Gastrocnemius medialis (tissue), 4 donors: ENCODE results near the gene KRT10.

ENCODE experiments used
- POLR2A ChIP-seq, 2 donors: fragments of 450-650 bp; IDR thresholded peaks; one replicate each; pipeline ENCODE4 v1.6.1; 2017; ENCODE audit warnings: antibody characterized with exemption in 2 of 2, mild to moderate bottlenecking in 2 of 2, moderate library complexity in 2 of 2
- TF ChIP-seq, protein P1 (sequence below), 5 experiments: fragments of 450-650 bp in 3 of 5; fragments of 200-600 bp in 2 of 5; sonication (generic) in 2 of 5; IDR thresholded peaks in 4 of 5; conservative IDR thresholded peaks in 1 of 5; 1 replicate in 4 of 5; 2 replicates in 1 of 5; pipeline ENCODE4 v1.5.1; 2016 to 2019; ENCODE audit warnings: antibody characterized with exemption in 5 of 5, mild to moderate bottlenecking in 3 of 5, moderate library complexity in 3 of 5

DNA sequence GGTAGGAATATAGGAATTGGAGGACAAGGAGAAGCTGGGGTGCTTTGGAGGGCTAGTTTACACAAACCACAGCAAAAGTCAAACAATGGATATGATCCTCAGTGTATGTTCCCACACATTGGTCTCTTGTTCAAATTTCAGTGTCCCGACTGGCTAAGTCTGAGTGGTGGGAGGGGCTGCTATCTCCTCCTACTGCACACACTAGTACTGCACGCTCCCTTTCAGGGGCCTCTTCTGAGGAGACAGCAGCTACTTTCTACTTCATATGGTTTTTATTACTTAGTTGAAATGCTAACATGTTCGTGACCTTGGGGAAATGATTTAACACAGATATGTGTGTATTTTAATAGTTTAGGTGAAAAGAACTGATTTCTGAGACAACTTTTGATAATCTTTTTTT is 18.8 kb upstream of the KRT10 start:
- no peak for TF ChIP-seq POLR2A (IDR thresholded peaks at IDR 0.05)
- TF ChIP-seq, protein P1, sequence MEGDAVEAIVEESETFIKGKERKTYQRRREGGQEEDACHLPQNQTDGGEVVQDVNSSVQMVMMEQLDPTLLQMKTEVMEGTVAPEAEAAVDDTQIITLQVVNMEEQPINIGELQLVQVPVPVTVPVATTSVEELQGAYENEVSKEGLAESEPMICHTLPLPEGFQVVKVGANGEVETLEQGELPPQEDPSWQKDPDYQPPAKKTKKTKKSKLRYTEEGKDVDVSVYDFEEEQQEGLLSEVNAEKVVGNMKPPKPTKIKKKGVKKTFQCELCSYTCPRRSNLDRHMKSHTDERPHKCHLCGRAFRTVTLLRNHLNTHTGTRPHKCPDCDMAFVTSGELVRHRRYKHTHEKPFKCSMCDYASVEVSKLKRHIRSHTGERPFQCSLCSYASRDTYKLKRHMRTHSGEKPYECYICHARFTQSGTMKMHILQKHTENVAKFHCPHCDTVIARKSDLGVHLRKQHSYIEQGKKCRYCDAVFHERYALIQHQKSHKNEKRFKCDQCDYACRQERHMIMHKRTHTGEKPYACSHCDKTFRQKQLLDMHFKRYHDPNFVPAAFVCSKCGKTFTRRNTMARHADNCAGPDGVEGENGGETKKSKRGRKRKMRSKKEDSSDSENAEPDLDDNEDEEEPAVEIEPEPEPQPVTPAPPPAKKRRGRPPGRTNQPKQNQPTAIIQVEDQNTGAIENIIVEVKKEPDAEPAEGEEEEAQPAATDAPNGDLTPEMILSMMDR (IDR thresholded peaks at IDR 0.05 in 4 of 5, conservative IDR thresholded peaks at IDR 0.05 in 1 of 5): no peak
